Right lobe of liver (tissue), 6 donors: ENCODE results near the gene CTSS. TPM values are rescaled to one million over a fixed set of nuclear protein-coding genes. Genes with fewer than 3 reads are reported as not detected.
"Not testable (repeated sequence)": the region's sequence is repeated elsewhere in the genome, so short reads cannot be mapped to it uniquely, and the experiment has no call there.

ENCODE experiments used
- ATAC-seq, 4 donors: fragments of 200-7000 bp; cut with Tn5 transposase; one replicate each; pipeline ENCODE4 v1.9.1; 2020; ENCODE audit warnings: mild to moderate bottlenecking in 4 of 4, moderate library complexity in 4 of 4
- DNase-seq, 3 donors: peaks; one replicate each; pipeline ENCODE4 v3.0.0-alpha.2; 2020
- H3K27ac ChIP-seq, 3 donors: fragments of 200-600 bp; one replicate each; pipeline ENCODE4 v1.8.0; 2022
- H3K27me3 ChIP-seq, 2 donors: fragments of 200-600 bp; one replicate each; pipeline ENCODE4 v1.8.0; 2022
- H3K36me3 ChIP-seq, 4 donors: fragments of 200-600 bp; sonication (generic) in 1 of 4; one replicate each; pipeline versions ENCODE4 v1.5.1 to v1.8.0; 2017 to 2022; ENCODE audit warnings: control low read depth in 1 of 4
- H3K4me1 ChIP-seq, 4 donors: fragments of 200-600 bp; sonication (generic) in 1 of 4; one replicate each; pipeline versions ENCODE4 v1.5.1 to v1.8.0; 2017 to 2022; ENCODE audit warnings: control low read depth in 1 of 4
- H3K4me3 ChIP-seq, 3 donors: fragments of 200-600 bp; one replicate each; pipeline ENCODE4 v1.8.0; 2022
- H3K9me3 ChIP-seq, 4 donors: fragments of 200-600 bp; sonication (generic) in 1 of 4; one replicate each; pipeline versions ENCODE4 v1.5.1 to v1.8.0; 2017 to 2022; ENCODE audit warnings: control low read depth in 1 of 4
- POLR2A ChIP-seq: fragments of 450-650 bp; IDR thresholded peaks from one replicate; pipeline ENCODE4 v1.6.1; 2017; ENCODE audit warnings: antibody characterized with exemption, mild to moderate bottlenecking
- WGBS: methylation state at CpG from one replicate; pipeline ENCODE4 v1.1.6; 2018; ENCODE audit warnings: low coverage, low lambda C conversion rate; ENCODE audit not compliant: insufficient coverage; ENCODE audit errors: missing lambda C conversion rate; 5-methylcytosine and 5-hydroxymethylcytosine counted together
- intact Hi-C, 2 donors: fragments of 100-400 bp; cut with DNase I; formaldehyde crosslinking; loops; one replicate each; pipeline versions ENCODE4 v1.11.2 to v1.14.1; 2022
- total RNA-seq, 6 experiments: library from RNA; depleted of rRNA in 2 of 6; stranded (reverse); fragments of >200 nt in 2 of 6; fragmentation: NEBNext Ultra II Directional in 3 of 6; extraction: Animal tissue kit (Norgen Biotek cat#: 25700) in 3 of 6; gene quantifications; one replicate each; pipeline versions ENCODE4 v1.1.0 to v1.2.4, GENCODE V29; 2016 to 2023
- TF ChIP-seq, protein P1 (sequence below), 4 donors: fragments of 200-600 bp in 3 of 4; fragments of 450-650 bp in 1 of 4; IDR thresholded peaks; one replicate each; pipeline versions ENCODE4 v1.5.1 to v1.8.0; 2016 to 2022; ENCODE audit warnings: antibody characterized with exemption in 4 of 4, mild to moderate bottlenecking in 2 of 4
- donor health status: DM: no; HTN: yes; CAD: no.
- donor health status: DM: no; HTN: no; CAD: no.
- donor health status: DM: no; HTN: no; CAD: no.
- donor health status: DM: no; HTN: yes; CAD: no.
- donor health status: DM: no; HTN: yes; CAD: no.

CTSS gene
- total RNA-seq, 6 experiments from 2014 or later: 23.9 to 195 (median 61.4) TPM

DNA sequence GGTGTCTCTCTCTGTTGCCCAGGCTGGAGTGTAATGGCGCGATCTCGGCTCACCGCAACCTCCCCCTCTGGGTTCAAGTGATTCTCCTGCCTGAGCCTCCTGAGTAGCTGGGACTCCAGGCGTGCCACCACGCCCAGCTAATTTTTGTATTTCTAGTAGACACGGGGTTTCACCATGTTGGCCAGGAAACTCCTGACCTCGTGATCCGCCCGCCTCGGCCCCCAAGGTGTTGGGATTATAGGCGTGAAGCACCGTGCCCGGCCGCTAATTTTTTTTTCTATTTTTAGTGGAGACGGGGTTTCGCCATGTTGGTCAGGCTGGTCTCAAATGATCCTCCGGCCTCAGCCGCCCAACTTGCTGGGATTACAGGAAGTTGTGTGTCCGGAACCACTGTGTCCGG lies 45.5 kb downstream of the CTSS start:
- no peaks in the 10 kb centered on the region for H3K27me3 ChIP-seq
- no peak for ATAC-seq
- no peak for DNase-seq
- no peak overlapping the region for H3K4me3 ChIP-seq
- intact Hi-C loops: no loop called here
- TF ChIP-seq, protein P1, sequence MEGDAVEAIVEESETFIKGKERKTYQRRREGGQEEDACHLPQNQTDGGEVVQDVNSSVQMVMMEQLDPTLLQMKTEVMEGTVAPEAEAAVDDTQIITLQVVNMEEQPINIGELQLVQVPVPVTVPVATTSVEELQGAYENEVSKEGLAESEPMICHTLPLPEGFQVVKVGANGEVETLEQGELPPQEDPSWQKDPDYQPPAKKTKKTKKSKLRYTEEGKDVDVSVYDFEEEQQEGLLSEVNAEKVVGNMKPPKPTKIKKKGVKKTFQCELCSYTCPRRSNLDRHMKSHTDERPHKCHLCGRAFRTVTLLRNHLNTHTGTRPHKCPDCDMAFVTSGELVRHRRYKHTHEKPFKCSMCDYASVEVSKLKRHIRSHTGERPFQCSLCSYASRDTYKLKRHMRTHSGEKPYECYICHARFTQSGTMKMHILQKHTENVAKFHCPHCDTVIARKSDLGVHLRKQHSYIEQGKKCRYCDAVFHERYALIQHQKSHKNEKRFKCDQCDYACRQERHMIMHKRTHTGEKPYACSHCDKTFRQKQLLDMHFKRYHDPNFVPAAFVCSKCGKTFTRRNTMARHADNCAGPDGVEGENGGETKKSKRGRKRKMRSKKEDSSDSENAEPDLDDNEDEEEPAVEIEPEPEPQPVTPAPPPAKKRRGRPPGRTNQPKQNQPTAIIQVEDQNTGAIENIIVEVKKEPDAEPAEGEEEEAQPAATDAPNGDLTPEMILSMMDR (IDR thresholded peaks at IDR 0.05): no peak
- no peak for TF ChIP-seq POLR2A
- H3K9me3 ChIP-seq: no peaks in the 10 kb centered on the region
- H3K4me1 ChIP-seq: no peaks in the 10 kb centered on the region
- 81% methylated on average over 16 of the region's 21 CpGs for WGBS
- no peaks in the 10 kb centered on the region for H3K36me3 ChIP-seq
- H3K27ac ChIP-seq: no peak overlapping the region

DNA sequence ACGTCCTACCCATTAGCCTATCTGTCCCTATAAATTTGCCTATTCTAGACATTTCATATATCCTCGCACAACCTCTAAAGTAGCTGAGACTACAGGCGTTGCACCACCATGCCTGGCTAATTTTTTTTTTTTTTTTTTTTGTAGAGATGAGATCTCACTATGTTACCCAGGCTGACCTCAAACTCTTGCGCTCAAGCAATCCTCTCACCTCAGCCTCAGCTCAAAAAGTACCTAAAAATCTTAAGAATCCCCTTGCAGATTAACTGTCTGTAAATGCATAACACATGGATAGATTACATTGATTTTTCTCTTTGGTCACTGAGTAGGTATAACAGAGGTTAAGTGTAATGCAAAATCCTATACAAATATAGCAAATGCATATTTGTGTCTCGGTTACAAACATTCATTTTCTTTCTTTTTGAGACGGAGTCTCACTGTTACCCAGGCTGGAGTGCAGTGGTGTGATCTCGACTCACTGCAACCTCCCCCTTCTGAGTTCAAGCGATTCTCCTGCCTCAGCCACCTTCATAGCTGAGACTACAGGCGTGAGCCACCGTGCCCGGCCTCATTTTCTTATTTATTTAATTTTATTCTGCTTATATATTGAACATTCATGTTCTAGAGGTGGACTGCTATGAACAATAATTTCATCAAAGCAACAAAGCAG lies 47.2 kb downstream of the CTSS start:
- Histone ChIP-seq H3K27ac (no peak overlapping the region), H3K4me1 (no peaks in the 10 kb centered on the region), H3K27me3 (no peaks in the 10 kb centered on the region), H3K36me3 (no peaks in the 10 kb centered on the region), H3K9me3 (no peaks in the 10 kb centered on the region), H3K4me3 (no peak overlapping the region)
- DNase-seq (no peak), ATAC-seq (no peak)
- intact Hi-C loops: no loop called here
- WGBS: 72% methylated on average over 10 of the region's 11 CpGs
- TF ChIP-seq POLR2A: no peak
- TF ChIP-seq, protein P1 (IDR thresholded peaks at IDR 0.05): no peak

DNA sequence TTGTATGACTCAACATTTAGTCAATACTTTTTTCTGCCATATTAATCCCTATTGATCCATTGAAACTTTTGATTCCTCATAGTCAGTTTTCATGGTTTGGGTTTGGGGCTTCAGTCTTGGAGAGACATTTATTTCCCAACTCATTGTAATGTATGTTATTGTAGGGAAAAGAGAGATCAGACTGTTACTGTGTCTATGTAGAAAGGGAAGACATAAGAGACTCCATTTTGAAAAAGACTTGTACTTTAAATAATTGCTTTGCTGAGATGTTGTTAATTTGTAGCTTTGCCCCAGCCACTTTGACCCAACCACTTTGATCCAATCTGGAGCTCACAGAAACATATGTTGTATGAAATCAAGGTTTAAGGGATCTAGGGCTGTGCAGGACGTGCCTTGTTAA lies 56.5 kb downstream of the CTSS start:
- H3K9me3 ChIP-seq, H3K4me1 ChIP-seq, DNase-seq, ATAC-seq, intact Hi-C loops, H3K36me3 ChIP-seq, H3K27ac ChIP-seq, H3K4me3 ChIP-seq, H3K27me3 ChIP-seq: not testable (repeated sequence)
- WGBS: 67% methylated on average over 1 of the region's 1 CpG

DNA sequence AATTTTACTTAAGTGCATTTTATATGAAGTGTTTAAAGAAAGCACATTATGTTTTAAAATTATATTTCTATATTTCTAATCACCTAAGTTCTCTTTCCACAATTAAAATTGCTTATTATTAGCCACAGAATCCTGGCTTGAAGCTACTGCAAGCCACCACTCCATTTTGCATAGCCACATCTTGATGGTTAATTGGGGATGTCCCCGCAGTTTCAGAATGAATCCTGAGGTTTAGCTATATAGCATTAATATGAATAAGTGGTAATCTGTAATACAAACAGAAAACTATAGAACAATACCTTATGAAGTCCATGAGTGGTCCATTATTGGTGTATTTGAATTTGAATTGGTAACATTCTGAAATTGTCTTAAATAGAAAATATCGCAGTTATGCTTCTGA lies 57.0 kb downstream of the CTSS start:
- TF ChIP-seq, protein P1 (IDR thresholded peaks at IDR 0.05): no peak
- no peak for TF ChIP-seq POLR2A
- H3K4me1 ChIP-seq: no peaks in the 10 kb centered on the region
- H3K27me3 ChIP-seq: no peaks in the 10 kb centered on the region
- H3K4me3 ChIP-seq: no peak overlapping the region
- DNase-seq: no peak
- H3K9me3 ChIP-seq: no peaks in the 10 kb centered on the region
- intact Hi-C loops: no loop called here
- 73% methylated on average over 2 of the region's 2 CpGs for WGBS
- H3K36me3 ChIP-seq: no peaks in the 10 kb centered on the region
- no peak for ATAC-seq
- no peak overlapping the region for H3K27ac ChIP-seq

DNA sequence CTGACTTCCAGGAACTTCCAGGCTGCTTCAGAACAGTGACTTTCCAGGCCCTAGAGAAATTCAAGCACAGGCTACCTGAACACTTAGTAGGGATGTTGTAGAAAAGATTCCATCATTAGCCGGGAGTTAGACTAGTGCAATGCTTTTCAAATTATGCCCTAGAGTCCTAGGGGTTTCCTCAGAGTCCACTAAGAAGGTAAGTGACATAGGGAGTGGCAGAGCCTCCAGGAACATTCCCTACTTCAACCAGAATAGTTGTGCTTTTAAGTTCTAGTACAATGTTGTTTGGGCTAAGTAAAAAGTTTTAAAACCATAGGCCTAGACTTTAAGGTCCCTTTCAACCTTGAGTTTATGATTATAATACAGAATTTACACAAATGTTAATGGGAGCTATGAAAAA lies 59.5 kb downstream of the CTSS start:
- H3K27me3 ChIP-seq: no peaks in the 10 kb centered on the region
- intact Hi-C loops: no loop called here
- H3K4me1 ChIP-seq: no peaks in the 10 kb centered on the region
- H3K36me3 ChIP-seq: no peaks in the 10 kb centered on the region
- no peaks in the 10 kb centered on the region for H3K9me3 ChIP-seq
- ATAC-seq (no peak), DNase-seq (no peak)
- no peak for TF ChIP-seq POLR2A
- TF ChIP-seq, protein P1 (IDR thresholded peaks at IDR 0.05): no peak
- no peak overlapping the region for H3K27ac ChIP-seq
- H3K4me3 ChIP-seq: no peak overlapping the region
- WGBS: 83% methylated on average over 1 of the region's 1 CpG
